CD4-positive, alpha-beta T cell (primary cell): ENCODE results near the gene CASZ1. TPM values are rescaled to one million over a fixed set of nuclear protein-coding genes. Genes with fewer than 3 reads are reported as not detected.

Source experiments
- ATAC-seq: fragments of 200-7000 bp; cut with Tn5 transposase; one replicate; pipeline ENCODE4 v1.10.0; 2022; ENCODE audit warnings: mild to moderate bottlenecking; ENCODE audit not compliant: poor library complexity
- CTCF ChIA-PET: fragments of 350-600 bp; sonication (Branson Sonifier 250); formaldehyde crosslinking; loops from one replicate; lab custom pipeline; 2021; ENCODE audit warnings: antibody characterized with exemption, inconsistent platforms; lab: Charles Lee
- POLR2A ChIA-PET: fragments of 350-600 bp; sonication (Branson Sonifier 250); formaldehyde crosslinking; loops from one replicate; lab custom pipeline; 2021; ENCODE audit warnings: antibody characterized with exemption, inconsistent platforms; lab: Charles Lee
- DNase-seq, 14 experiments: peaks; one replicate each; pipeline ENCODE4 v3.0.0-alpha.2; 2013 to 2020; ENCODE audit warnings: mixed read lengths in 2 of 14
- H3K27ac ChIP-seq, 2 donors: one replicate each; pipeline versions ENCODE4 v1.5.1 to v1.7.0; 2013; ENCODE audit warnings: low read length in 2 of 2, low read depth in 1 of 2, mild to moderate bottlenecking in 1 of 2
- H3K27me3 ChIP-seq, 2 experiments: 1 replicate in 1 of 2; 2 replicates in 1 of 2; pipeline versions ENCODE4 v1.6.1 to v1.7.0; 2013; ENCODE audit warnings: low read length in 2 of 2, control low read depth in 1 of 2, mild to moderate bottlenecking in 1 of 2, moderate library complexity in 1 of 2; ENCODE audit not compliant: insufficient read depth in 2 of 2, control insufficient read depth in 1 of 2
- H3K36me3 ChIP-seq: one replicate; pipeline ENCODE4 v1.6.1; 2013; ENCODE audit warnings: low read length, control low read depth; ENCODE audit not compliant: insufficient read depth
- H3K4me1 ChIP-seq: one replicate; pipeline ENCODE4 v1.6.1; 2013; ENCODE audit warnings: low read length, control low read depth; ENCODE audit not compliant: insufficient read depth
- H3K4me3 ChIP-seq: one replicate; pipeline ENCODE4 v1.5.1; 2013; ENCODE audit warnings: mild to moderate bottlenecking, low read length, moderate library complexity
- H3K9me3 ChIP-seq, 2 experiments: 1 replicate in 1 of 2; 2 replicates in 1 of 2; pipeline versions ENCODE4 v1.6.1 to v1.7.0; 2013; ENCODE audit warnings: low read length in 2 of 2, mild to moderate bottlenecking in 2 of 2, control low read depth in 1 of 2, moderate library complexity in 1 of 2; ENCODE audit not compliant: control insufficient read depth in 1 of 2, insufficient read depth in 1 of 2
- H3K27ac Mint-ChIP-seq: one replicate; pipeline ENCODE4 v1.8.0; 2020; ENCODE audit warnings: mixed read lengths
- H3K27me3 Mint-ChIP-seq: one replicate; pipeline ENCODE4 v1.8.0; 2021; ENCODE audit warnings: mixed read lengths
- H3K36me3 Mint-ChIP-seq: one replicate; pipeline ENCODE4 v1.8.0; 2021; ENCODE audit warnings: low read depth, mixed read lengths
- H3K4me1 Mint-ChIP-seq: one replicate; pipeline ENCODE4 v1.8.0; 2021; ENCODE audit warnings: low read depth, mixed read lengths
- H3K4me3 Mint-ChIP-seq: one replicate; pipeline ENCODE4 v1.8.0; 2020; ENCODE audit warnings: mild to moderate bottlenecking, mixed read lengths
- H3K9me3 Mint-ChIP-seq: one replicate; pipeline ENCODE4 v1.8.0; 2020; ENCODE audit warnings: mixed read lengths
- intact Hi-C, 2 experiments: fragments of 100-400 bp; cut with DNase I in 1 of 2; cut with micrococcal nuclease in 1 of 2; formaldehyde crosslinking; loops; one replicate each; pipeline versions ENCODE4 v1.15.1 to v1.9.0; 2023 to 2025; cut with DNase I, micrococcal nuclease
- total RNA-seq, 174 experiments: library from RNA in 2 of 174; stranded (reverse) in 2 of 174; gene quantifications; one replicate each; pipeline ENCODE4 v1.2.3 and lab custom pipeline; 2021 to 2026
- TF ChIP-seq, protein P1 (sequence below): fragments of 200-600 bp; IDR thresholded peaks from one replicate; pipeline ENCODE4 v1.8.0; 2022; ENCODE audit warnings: antibody characterized with exemption, mild to moderate bottlenecking

Gene CASZ1
- total RNA-seq, 2 experiments from 2014 or later, result 21.8 to 22.8 TPM

DNA sequence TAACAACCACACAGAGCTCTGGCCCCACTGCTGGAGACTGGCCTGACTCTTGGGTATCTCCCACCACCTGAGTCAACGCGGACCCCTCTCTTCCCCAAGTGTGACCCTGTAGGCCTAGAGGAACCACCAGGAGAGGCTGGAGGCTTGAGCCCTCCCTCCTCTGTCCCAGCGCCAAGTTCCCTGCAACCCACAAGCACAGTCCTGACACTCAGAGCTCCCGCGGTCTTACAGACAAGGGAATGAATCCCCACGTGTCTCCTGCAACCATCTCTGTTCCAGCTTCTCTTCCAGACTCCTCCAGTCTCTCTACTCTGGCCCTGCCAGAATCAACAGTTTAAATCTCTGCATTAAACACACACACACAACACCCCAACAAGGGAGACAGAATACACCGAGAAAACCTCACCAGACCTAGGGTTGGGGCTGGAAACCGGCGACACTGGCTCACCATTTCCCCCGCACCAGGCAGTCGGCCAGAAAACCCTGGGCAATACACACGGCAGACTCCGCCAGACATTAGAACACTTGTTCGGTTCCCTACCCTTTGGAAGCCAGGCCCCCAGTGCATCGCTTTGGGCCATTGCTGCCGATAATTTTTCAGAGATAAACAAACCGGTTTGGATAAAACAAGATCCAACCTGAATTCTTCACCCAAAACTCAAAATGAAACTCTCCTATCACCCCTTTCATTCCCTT lies 21.7 kb downstream of the CASZ1 start:
- Mint-ChIP-seq H3K27ac (no peak overlapping the region), H3K4me1 (no peaks in the 10 kb centered on the region), H3K4me3 (no peak overlapping the region), H3K9me3 (no peaks in the 10 kb centered on the region), H3K27me3 (no peaks in the 10 kb centered on the region), H3K36me3 (no peaks in the 10 kb centered on the region)
- POLR2A ChIA-PET, result no interaction called here
- Histone ChIP-seq H3K36me3 (no peaks in the 10 kb centered on the region), H3K4me3 (no peak overlapping the region), H3K4me1 (no peaks in the 10 kb centered on the region), H3K9me3 (no peaks in the 10 kb centered on the region), H3K27me3 (no peaks in the 10 kb centered on the region), H3K27ac (no peak overlapping the region)
- no peak for DNase-seq
- intact Hi-C loops, result no loop called here
- CTCF ChIA-PET, result no interaction called here
- TF ChIP-seq, protein P1, sequence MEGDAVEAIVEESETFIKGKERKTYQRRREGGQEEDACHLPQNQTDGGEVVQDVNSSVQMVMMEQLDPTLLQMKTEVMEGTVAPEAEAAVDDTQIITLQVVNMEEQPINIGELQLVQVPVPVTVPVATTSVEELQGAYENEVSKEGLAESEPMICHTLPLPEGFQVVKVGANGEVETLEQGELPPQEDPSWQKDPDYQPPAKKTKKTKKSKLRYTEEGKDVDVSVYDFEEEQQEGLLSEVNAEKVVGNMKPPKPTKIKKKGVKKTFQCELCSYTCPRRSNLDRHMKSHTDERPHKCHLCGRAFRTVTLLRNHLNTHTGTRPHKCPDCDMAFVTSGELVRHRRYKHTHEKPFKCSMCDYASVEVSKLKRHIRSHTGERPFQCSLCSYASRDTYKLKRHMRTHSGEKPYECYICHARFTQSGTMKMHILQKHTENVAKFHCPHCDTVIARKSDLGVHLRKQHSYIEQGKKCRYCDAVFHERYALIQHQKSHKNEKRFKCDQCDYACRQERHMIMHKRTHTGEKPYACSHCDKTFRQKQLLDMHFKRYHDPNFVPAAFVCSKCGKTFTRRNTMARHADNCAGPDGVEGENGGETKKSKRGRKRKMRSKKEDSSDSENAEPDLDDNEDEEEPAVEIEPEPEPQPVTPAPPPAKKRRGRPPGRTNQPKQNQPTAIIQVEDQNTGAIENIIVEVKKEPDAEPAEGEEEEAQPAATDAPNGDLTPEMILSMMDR, result no peak
- no peak for ATAC-seq

DNA sequence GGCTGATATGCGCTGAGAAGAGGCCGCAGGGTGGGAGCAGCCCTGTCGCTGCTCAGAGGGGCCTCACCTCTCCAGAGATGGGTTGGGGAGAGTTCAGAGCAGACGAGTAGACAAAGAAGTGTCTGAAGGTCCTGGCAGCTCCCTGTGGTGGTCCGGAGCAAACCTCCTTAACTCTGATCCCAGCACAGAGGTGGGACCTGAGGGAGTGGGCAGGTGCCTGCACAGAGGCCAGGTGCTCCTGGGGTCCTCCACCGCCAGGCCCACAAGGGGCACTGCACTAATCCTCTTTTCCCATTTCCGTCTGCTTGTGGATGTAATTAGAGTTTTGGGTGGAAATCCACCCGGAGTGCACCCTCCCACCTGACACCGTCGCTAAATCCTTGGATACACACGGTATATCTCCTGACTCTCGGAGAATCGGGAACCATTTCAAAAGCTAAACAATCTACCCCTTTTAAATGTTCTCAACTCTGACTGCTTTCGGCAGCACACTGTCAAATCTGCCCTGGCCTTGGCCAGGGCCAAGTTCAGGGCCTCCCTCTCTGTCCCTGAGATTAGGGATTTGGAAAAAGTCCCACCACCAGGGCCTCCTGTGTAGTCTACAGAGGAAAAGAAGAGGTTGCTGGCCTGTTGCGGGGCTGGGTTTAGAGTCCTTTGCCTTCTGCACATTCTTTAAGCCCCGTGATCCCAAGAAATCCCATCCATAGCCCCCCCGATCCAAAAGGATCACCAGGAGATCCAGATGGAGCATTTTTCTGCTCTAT lies 22.4 kb downstream of the CASZ1 start:
- ChIA-PET POLR2A (no interaction called here), CTCF (no interaction called here)
- Histone ChIP-seq H3K27me3 (no peaks in the 10 kb centered on the region), H3K4me1 (no peaks in the 10 kb centered on the region), H3K27ac (no peak overlapping the region), H3K4me3 (no peak overlapping the region), H3K36me3 (no peaks in the 10 kb centered on the region), H3K9me3 (no peaks in the 10 kb centered on the region)
- no peaks in the 10 kb centered on the region for H3K9me3 Mint-ChIP-seq
- no peaks in the 10 kb centered on the region for H3K4me1 Mint-ChIP-seq
- TF ChIP-seq, protein P1, result no peak
- no peaks in the 10 kb centered on the region for H3K36me3 Mint-ChIP-seq
- H3K27ac Mint-ChIP-seq, result no peak overlapping the region
- H3K4me3 Mint-ChIP-seq, result no peak overlapping the region
- ATAC-seq (no peak), DNase-seq (no peak)
- intact Hi-C loops, result no loop called here
- no peaks in the 10 kb centered on the region for H3K27me3 Mint-ChIP-seq

DNA sequence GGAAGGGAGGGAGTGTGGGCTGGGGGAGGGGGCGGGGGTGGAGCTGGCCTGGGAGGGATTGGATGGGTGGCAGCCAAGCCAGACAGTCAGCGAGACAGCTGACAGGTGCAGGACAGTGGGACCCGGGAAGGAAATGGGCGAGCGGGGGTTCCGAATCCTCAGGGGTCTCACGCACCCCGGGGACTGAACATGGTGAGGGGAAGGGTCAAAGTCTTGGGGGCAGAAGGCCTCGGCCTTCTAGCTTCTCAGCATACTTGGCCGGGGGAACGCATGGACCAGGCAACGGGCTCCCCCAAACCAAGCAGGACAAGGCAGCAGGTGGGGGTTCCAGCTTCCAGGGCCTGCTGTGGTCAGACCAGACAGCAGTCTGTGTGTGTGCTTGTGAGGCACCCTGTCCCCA lies 23.1 kb downstream of the CASZ1 start:
- no peaks in the 10 kb centered on the region for H3K27me3 ChIP-seq
- H3K9me3 ChIP-seq, result no peaks in the 10 kb centered on the region
- Mint-ChIP-seq H3K36me3 (no peaks in the 10 kb centered on the region), H3K9me3 (no peaks in the 10 kb centered on the region), H3K4me1 (no peaks in the 10 kb centered on the region), H3K27me3 (no peaks in the 10 kb centered on the region), H3K27ac (no peak overlapping the region), H3K4me3 (no peak overlapping the region)
- CTCF ChIA-PET, result no interaction called here
- TF ChIP-seq, protein P1, result no peak
- DNase-seq, result no peak
- no peak overlapping the region for H3K27ac ChIP-seq
- H3K36me3 ChIP-seq, result no peaks in the 10 kb centered on the region
- H3K4me3 ChIP-seq, result no peak overlapping the region
- no peak for ATAC-seq
- POLR2A ChIA-PET, result no interaction called here
- intact Hi-C loops, result no loop called here
- H3K4me1 ChIP-seq, result no peaks in the 10 kb centered on the region
